OCI-LY7 (cell line): ENCODE data around the gene RCAN3.

Experiments
- EZH2phosphoT487 ChIP-seq: fragments of 200-600 bp; sonication (generic); IDR thresholded peaks from 2 replicates; pipeline ENCODE4 v1.6.1; 2018; ENCODE audit warnings: low read depth, borderline replicate concordance, mild to moderate bottlenecking, mixed run types, antibody characterized with exemption, low read length, moderate library complexity, mixed read lengths
- TF ChIP-seq, protein P1 (sequence below): fragments of 200-600 bp; sonication (generic); conservative IDR thresholded peaks from 2 replicates; pipeline ENCODE4 v1.5.1; 2014; ENCODE audit warnings: mild to moderate bottlenecking, antibody characterized with exemption, low read length, moderate library complexity, mixed read lengths

DNA sequence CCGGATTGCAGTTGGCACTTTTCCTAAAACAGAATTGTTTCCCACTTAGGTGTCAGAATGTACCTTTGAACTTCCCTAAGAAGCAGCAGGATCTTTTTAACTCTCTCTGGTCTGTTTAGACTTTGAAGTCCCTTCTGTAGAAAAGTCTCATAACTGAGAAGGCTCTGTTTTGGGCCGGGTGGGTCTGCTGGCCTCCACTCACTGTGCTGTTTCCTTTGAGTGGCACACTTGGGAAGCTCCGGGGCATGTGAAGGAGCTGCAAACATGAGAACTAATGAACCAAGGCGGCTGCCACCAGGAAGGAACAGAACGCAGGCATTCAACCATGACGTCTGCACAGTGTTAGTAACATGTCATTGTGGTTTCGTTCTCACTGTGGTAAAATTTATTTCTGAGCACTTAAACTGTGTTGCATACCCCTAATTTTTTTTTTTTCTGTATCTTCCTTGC is 33.8 kb downstream of the RCAN3 start:
- TF ChIP-seq EZH2phosphoT487 = no peak
- TF ChIP-seq, protein P1, sequence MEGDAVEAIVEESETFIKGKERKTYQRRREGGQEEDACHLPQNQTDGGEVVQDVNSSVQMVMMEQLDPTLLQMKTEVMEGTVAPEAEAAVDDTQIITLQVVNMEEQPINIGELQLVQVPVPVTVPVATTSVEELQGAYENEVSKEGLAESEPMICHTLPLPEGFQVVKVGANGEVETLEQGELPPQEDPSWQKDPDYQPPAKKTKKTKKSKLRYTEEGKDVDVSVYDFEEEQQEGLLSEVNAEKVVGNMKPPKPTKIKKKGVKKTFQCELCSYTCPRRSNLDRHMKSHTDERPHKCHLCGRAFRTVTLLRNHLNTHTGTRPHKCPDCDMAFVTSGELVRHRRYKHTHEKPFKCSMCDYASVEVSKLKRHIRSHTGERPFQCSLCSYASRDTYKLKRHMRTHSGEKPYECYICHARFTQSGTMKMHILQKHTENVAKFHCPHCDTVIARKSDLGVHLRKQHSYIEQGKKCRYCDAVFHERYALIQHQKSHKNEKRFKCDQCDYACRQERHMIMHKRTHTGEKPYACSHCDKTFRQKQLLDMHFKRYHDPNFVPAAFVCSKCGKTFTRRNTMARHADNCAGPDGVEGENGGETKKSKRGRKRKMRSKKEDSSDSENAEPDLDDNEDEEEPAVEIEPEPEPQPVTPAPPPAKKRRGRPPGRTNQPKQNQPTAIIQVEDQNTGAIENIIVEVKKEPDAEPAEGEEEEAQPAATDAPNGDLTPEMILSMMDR = no peak
